Effector memory CD4-positive, alpha-beta T cell (primary cell): Measurements from ENCODE around the gene MPC1L.

Experiments used
- DNase-seq, 3 donors: peaks; one replicate each; pipeline ENCODE4 v3.0.0-alpha.2; 2020
- H3K27ac ChIP-seq: 2 replicates; pipeline ENCODE4 v1.7.0; 2013; ENCODE audit warnings: mild to moderate bottlenecking, low read length, moderate library complexity; ENCODE audit not compliant: insufficient read depth, poor library complexity, severe bottlenecking
- H3K27me3 ChIP-seq: replicated peaks from 2 replicates; pipeline ENCODE4 v1.7.0; 2013; ENCODE audit warnings: mild to moderate bottlenecking, low read length; ENCODE audit not compliant: insufficient read depth, control insufficient read depth, poor library complexity, severe bottlenecking
- H3K36me3 ChIP-seq: 2 replicates; pipeline ENCODE4 v1.7.0; 2013; ENCODE audit warnings: mild to moderate bottlenecking, low read length, moderate library complexity; ENCODE audit not compliant: control insufficient read depth, insufficient read depth
- H3K4me1 ChIP-seq: 2 replicates; pipeline ENCODE4 v1.7.0; 2013; ENCODE audit warnings: low read length, mild to moderate bottlenecking; ENCODE audit not compliant: control insufficient read depth, insufficient read depth, poor library complexity, severe bottlenecking
- H3K4me3 ChIP-seq: 2 replicates; pipeline ENCODE4 v1.7.0; 2013; ENCODE audit warnings: low read length, low read depth, mild to moderate bottlenecking; ENCODE audit not compliant: insufficient read depth, poor library complexity, severe bottlenecking
- H3K9me3 ChIP-seq: 2 replicates; pipeline ENCODE4 v1.7.0; 2013; ENCODE audit warnings: mild to moderate bottlenecking, low read length, moderate library complexity; ENCODE audit not compliant: control insufficient read depth

Gene MPC1L

GRCh38 chrX:40623665-40624064, 437 bp downstream of the MPC1L start:
- H3K36me3 ChIP-seq: peaks cover 8% of the 10 kb centered on the region
- H3K4me3 ChIP-seq: no peak overlapping the region
- H3K27me3 ChIP-seq: no peaks in the 10 kb centered on the region
- H3K4me1 ChIP-seq: no peaks in the 10 kb centered on the region
- no peak for DNase-seq
- no peak overlapping the region for H3K27ac ChIP-seq
- no peaks in the 10 kb centered on the region for H3K9me3 ChIP-seq

- Histone ChIP-seq H3K27me3 (no peaks in the 10 kb centered on the region), H3K4me1 (no peaks in the 10 kb centered on the region), H3K36me3 (peaks cover 24% of the 10 kb centered on the region), H3K9me3 (no peaks in the 10 kb centered on the region), H3K27ac (no peak overlapping the region), H3K4me3 (no peak overlapping the region)
- no peak for DNase-seq
These were observed 2.1 kb downstream of the MPC1L start for GRCh38 chrX:40625294-40625693.

DNA sequence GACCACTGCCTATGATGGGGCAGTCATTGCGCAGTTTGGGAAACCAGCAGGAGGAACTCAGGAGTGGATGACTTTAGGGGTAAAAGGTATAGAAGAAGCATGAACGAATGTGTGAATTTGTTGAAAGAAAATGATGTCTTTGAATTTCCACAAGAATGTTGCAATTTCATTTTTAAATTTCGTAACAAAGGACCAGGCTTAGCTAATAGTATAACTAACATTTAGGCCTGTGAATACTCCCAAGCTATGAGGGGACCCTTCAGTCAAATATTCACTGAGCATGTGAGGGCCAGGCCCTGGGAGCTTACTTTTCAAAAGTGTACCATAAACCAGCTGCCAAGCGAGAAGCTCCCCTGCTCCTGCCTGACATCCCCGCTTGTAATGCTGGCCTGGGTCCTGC, 5.3 kb downstream of the MPC1L start:
- DNase-seq: no peak
- H3K36me3 ChIP-seq: peaks cover 46% of the 10 kb centered on the region
- no peak overlapping the region for H3K4me3 ChIP-seq
- H3K27ac ChIP-seq: no peak overlapping the region
- H3K9me3 ChIP-seq: no peaks in the 10 kb centered on the region
- no peaks in the 10 kb centered on the region for H3K4me1 ChIP-seq
- H3K27me3 ChIP-seq: no peaks in the 10 kb centered on the region

- no peak overlapping the region for H3K4me3 ChIP-seq
- no peaks in the 10 kb centered on the region for H3K4me1 ChIP-seq
- H3K9me3 ChIP-seq: no peaks in the 10 kb centered on the region
- H3K36me3 ChIP-seq: peaks cover 82% of the 10 kb centered on the region
- no peak for DNase-seq
- no peak overlapping the region for H3K27ac ChIP-seq
- H3K27me3 ChIP-seq: no peaks in the 10 kb centered on the region
These were observed 9.0 kb downstream of the MPC1L start for GRCh38 chrX:40632199-40632598.

- peaks cover 63% of the 10 kb centered on the region for H3K36me3 ChIP-seq
- H3K27me3 ChIP-seq: no peaks in the 10 kb centered on the region
- H3K27ac ChIP-seq: no peak overlapping the region
- no peak for DNase-seq
- no peak overlapping the region for H3K4me3 ChIP-seq
- no peaks in the 10 kb centered on the region for H3K4me1 ChIP-seq
- no peaks in the 10 kb centered on the region for H3K9me3 ChIP-seq
These were observed 14.5 kb downstream of the MPC1L start for GRCh38 chrX:40637687-40638086.

- H3K27ac ChIP-seq: peak overlapping the region; percentile 83
- H3K9me3 ChIP-seq: no peaks in the 10 kb centered on the region
- peaks cover 25% of the 10 kb centered on the region for H3K4me1 ChIP-seq
- peak overlapping the region; percentile 48 for H3K4me3 ChIP-seq
- H3K27me3 ChIP-seq: no peaks in the 10 kb centered on the region
- DNase-seq: no peak
- H3K36me3 ChIP-seq: peaks cover 6% of the 10 kb centered on the region
These were observed 20.9 kb downstream of the MPC1L start for GRCh38 chrX:40644176-40644575.

DNA sequence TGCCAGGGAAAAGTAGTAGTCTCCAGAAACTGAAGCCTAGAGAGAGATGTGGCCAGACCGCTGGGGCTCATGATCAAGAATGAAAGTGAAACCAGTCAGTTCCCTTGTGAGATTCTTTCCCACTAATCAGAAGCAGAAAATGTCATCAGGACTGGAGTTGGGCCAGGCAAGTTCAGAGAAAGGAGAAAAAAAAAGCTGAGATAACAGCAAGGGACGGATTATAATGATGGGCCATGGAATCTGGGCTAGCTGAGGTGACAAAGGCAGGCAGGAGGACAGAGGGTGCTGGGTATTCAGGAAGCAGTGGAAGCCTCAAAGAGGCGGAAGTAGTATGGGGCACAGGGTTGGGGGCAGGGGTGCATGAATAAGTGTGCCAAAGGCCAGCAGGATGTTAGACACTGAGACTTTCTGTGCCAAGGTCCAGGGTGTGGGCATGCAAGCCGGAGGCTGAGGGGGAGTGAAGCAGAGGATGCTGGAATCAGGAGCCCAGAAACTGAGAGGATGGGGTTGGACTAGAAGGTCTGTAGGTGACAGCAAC, 21.7 kb downstream of the MPC1L start:
- DNase-seq: peak; percentile 4 to 34 (median 33)
- peaks cover 25% of the 10 kb centered on the region for H3K4me1 ChIP-seq

DNA sequence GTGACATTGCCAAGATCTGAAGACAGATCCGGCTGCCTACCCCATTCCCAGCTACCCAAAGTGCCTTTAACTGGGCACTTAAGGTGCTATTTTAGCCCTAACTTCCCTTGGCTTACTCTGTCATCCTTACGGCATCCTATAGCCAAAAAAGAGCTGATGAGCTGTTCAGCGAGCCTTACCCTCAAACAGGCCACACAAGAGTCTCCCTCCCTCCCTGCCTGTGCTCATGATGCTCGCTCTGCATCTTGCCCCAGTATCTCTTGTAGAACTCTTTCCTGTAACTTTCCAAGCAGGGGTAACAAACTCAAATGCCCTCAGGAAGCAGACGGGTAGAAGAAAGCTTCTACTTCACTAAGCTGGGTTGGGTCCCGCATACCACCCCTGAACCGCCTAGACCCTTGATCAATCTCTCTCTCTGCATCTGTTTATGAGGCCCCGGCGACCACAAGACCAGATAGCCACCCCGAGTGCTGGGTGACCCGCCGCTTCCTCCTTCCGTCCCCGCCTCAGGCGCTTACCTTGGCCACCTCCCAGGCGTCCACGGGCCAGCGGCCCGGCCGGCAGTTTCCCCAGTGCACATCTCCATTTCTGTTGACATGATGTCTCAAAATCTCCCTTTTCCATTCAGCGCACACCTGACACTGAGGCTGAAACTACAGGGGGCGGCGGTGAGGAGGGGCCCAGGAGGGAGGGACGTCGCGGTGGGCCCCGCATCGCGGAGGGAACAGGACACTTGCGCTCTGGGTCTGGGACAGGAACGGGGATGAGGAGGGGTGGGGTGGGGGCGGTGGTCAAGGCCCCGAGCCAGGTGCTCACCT, 23.5 kb downstream of the MPC1L start:
- peak overlapping the region; percentile 88 for H3K27ac ChIP-seq
- peak overlapping the region; percentile 95 for H3K4me3 ChIP-seq
- DNase-seq: peak in 2 of 3 donors; percentile 11 to 25
- no peaks in the 10 kb centered on the region for H3K27me3 ChIP-seq
- H3K4me1 ChIP-seq: peaks cover 25% of the 10 kb centered on the region
- H3K9me3 ChIP-seq: no peaks in the 10 kb centered on the region
- H3K36me3 ChIP-seq: no peaks in the 10 kb centered on the region

More for the DNA sequence above, 21.7 kb downstream of the MPC1L start:
- peaks cover 2% of the 10 kb centered on the region for H3K36me3 ChIP-seq
- no peaks in the 10 kb centered on the region for H3K9me3 ChIP-seq
- no peaks in the 10 kb centered on the region for H3K27me3 ChIP-seq
- peak overlapping the region; percentile 83 for H3K27ac ChIP-seq
- peak overlapping the region; percentile 48 for H3K4me3 ChIP-seq

DNA sequence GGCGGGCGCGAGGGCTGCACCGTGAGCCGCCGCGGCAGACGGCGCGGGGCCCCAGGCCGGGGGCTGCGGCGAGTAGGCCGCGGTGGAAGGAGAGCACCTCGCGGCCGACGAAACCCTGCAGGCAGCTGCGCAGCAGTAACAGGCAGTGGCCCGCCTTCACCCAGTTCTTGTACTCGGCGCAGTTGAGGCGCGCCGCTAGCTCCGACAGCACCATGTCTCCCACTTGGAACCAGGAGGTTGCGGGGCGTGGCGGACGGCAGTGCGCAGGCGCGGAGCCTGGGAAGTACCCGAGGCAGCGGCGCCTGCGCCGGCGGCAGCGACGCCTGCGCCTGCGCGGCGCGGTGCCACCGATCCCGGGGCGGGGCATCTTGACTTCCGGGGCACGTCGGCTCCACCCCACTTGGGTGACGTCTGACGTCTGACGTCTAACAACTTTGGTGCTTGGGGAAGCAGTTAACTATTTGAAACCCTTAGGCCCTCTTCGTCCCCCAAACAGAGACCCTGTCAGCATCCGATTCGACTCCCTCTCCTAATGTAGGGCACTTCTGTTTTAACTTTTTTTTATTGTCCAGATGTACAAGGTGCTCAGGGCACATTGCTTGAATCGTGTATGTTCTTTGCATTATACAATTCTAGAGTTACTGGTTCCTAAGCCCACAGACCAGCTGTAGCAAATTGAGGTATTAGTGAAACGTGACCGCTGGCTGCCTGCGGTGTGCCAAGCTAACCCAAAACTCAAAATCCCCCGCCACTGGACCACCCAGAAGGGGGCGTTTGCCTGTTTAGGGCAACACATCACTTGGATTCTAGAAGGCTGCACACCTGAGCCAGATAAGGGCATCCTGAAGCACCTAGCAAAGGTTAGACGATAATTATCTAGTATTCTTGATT, 24.3 kb downstream of the MPC1L start, which contains the start of gene CXorf38:
CXorf38 (minus strand) TSS at position 255 of the 891 bp plus-strand sequence; CDS start at position 214, 41 bp downstream.
- Histone ChIP-seq H3K36me3 (no peaks in the 10 kb centered on the region), H3K9me3 (no peaks in the 10 kb centered on the region), H3K27me3 (no peaks in the 10 kb centered on the region), H3K4me3 (peak within 1 kb of the TSS; percentile 95), H3K4me1 (peaks cover 25% of the 10 kb centered on the region), H3K27ac (peak within 1 kb of the TSS; percentile 88)
- DNase-seq: peak; percentile 87 to 95 (median 88)
